Hepatocyte (in vitro differentiated cells): Measurements from ENCODE around the gene DNAI7.

Experiments used
- CTCF ChIP-seq: fragments of 200-600 bp; sonication (generic); IDR thresholded peaks from 2 replicates; pipeline ENCODE4 v1.5.1; 2016; ENCODE audit warnings: antibody characterized with exemption, mild to moderate bottlenecking; ENCODE audit not compliant: poor library complexity
- EZH2 ChIP-seq: fragments of 200-600 bp; sonication (generic); IDR thresholded peaks from 2 replicates; pipeline ENCODE4 v1.6.1; 2016; ENCODE audit warnings: antibody characterized with exemption, mild to moderate bottlenecking, borderline replicate concordance
- EZH2phosphoT487 ChIP-seq: fragments of 200-600 bp; sonication (generic); IDR thresholded peaks from one replicate; pipeline ENCODE4 v1.6.1; 2018; ENCODE audit warnings: antibody characterized with exemption, mild to moderate bottlenecking, low read depth, moderate library complexity; ENCODE audit not compliant: unreplicated experiment, severe bottlenecking

DNA sequence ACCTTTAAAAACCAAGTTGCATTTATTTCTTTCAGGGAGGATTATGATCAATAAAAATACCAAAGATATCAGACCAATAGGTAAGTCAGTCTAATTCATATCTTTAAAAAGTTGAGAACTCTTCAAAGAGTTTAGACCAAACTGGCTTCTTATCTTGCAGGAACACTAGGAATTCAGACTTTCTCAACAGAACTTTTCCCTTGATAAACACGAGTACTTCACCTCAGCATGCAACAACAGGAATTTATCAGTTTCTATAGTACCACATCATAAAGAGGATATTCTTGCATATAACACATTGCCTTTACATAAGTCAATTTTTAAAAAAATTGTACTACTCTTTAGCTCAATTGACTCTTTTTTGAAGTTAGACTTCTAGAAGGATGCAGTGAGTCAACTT is 68.2 kb downstream of the DNAI7 start:
- TF ChIP-seq CTCF (no peak), EZH2 (no peak), EZH2phosphoT487 (no peak)
